HG03159 (cell line): ENCODE results near the gene ITGA6.
A peak's percentile ranks its signal among the peaks of the same experiment; 100 is the strongest.
"Not testable (repeated sequence)": the region's sequence is repeated elsewhere in the genome, so short reads cannot be mapped to it uniquely, and the experiment has no call there.

Source experiments
- ATAC-seq: cut with Tn5 transposase; IDR thresholded peaks from one replicate; pipeline ENCODE4 v1.9.1; 2021; ENCODE audit warnings: mild to moderate bottlenecking, moderate library complexity; ENCODE audit not compliant: unreplicated experiment

The ITGA6 gene

DNA sequence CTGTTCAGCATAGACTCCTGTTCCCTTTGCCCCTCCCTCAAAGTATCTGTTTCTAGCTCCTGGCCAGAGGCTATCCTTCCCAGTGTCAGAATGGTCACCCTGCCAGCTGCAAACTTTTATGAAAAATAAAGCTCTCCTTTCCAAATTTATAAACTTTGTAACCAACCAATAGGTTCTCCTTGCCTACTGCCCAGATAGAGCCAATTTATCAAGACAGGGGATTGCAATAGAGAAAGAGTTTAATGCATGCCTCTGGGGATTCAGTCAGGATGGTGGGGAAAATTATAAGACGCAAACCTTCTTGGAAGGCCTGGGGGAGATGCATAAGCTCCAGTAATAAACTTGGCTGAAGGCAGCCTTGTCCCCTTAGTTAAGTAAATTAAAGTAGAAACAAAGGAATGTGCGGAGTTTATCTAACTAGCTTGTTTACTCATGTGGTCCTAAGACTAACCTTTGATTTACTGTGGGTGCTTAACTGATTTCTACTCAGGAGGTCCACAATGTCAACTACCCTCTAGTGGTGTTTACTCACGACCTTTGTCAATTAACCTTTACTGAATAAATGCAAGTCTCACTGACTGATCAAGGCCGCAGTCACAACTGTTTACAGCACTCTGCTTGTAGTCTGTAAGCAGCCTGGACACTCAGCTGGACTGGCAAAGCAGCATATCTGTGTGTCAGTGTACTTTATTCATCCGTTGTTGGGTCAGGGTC is 85.6 kb downstream of the ITGA6 start:
- no peak for ATAC-seq

DNA sequence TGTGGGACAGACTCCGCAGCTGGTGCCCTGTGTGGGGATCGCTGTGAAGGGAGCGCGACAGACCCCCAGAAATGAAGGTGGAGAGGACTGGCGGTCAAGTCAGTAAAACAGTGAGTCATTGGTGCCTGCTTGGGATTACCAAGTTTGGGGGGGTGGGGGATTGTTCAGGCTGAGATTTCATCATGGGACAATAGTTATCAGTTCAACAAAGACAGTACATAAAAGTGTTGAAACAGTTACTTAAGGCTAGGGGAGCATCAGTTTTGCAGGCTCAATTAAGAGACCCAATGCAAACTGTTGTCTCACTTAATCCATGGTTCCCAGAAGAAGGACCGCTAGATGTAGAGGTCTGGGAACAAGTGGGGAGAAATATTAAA is 86.1 kb downstream of the ITGA6 start:
- no peak for ATAC-seq

GRCh38 chr2:172513935-172514586 is 86.7 kb downstream of the ITGA6 start:
- ATAC-seq = no peak

DNA sequence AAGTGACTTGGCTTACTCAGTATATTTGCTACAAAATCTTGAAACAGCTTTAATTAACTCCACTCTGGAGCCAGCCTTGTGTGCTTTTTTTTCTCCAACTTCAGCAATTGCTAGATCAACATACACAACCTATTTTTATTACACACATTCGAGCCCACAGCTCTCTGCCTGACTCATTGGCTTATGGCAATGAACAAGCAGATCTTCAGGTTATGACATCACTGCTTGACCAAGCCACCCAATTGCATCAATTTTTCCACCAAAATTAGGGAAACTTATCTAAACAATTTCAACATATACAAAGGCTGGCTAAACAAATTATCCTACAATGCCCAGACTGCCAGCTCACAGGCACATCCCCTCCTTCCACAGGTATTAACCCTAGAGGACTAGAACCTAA is 88.9 kb downstream of the ITGA6 start:
- no peak for ATAC-seq

- no peak for ATAC-seq
Measured at GRCh38 chr2:172518995-172519394, 91.6 kb downstream of the ITGA6 start.

DNA sequence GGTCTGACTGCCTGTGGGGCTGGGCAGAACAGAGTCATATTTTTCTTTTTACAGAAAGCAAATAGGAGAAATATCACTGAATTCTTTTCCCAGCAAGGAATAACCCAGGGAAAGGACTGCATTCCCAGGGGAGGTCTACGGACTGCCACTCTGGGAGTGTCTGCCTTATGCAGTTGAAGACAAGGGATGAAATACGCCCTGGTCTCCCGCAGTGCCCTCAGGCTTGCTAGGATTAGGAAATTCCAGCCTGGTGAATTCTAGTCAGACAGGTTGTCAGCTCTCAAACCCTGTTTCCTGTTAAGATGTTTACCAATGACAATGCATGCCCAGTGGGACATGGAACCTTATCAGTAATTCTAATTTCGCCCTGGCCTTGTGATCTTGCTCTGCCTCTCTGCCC is 98.2 kb downstream of the ITGA6 start:
- no peak for ATAC-seq

DNA sequence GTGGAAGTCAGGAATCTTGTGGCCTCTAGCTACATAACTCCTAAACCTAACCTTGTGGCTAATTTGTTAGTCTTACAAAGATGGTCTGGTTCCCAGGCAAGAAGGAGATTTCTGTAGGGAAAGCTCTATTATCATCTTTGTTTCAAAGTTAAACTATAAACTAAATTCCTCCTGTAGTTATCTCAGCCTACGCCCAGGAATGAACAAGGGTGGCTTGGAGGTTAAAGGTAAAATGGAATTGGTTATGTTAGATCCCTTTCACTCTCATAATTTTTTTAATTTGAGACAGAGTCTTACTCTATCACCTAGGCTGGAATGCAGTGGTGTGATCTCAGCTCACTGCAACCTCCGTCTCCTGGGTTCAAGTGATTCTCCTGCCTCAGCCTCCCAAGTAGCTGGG is 103.9 kb downstream of the ITGA6 start:
- no peak for ATAC-seq

GRCh38 chr2:172532461-172532860 is 105.1 kb downstream of the ITGA6 start:
- ATAC-seq = not testable (repeated sequence)

GRCh38 chr2:172533687-172534086 is 106.3 kb downstream of the ITGA6 start:
- no peak for ATAC-seq

DNA sequence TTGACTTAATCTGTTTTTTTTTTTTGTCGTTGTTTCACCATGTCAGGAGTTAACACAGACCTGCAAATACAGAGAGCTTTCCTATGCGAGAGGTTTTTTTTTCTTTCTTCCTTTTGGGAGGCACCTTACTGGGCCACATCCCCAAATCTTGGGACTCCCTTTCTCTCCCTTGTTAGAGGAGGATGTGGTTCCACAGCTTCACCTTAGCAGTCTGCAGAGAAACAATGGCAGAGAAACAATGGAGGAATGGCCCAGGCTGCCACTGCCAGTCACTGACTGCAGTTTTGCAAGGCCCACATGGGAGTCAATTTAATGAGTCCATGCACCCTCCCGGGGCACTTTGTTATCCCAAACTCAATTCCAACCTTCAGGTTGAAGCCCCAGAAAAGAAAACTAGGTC is 107.7 kb downstream of the ITGA6 start:
- no peak for ATAC-seq

- not testable (repeated sequence) for ATAC-seq
Measured at GRCh38 chr2:172537851-172538250, 110.5 kb downstream of the ITGA6 start.

DNA sequence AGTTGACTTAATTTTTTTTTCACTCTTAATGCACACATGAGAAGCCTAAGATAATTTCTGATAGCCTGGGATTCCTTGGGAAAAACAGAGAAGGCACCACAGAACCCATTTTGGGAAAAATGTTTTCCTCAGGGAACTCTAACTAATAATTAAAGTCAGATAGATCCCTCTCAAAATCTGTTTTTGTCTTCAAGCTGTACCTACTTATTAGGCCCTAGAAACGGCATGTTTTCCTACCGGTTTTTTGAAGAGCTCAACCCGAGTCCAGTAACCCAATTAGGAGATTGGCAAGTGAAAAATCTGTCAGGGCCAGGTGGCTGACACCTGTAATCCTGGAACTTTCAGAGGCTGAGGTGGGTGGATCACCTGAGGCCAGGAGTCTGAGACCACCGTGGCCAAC is 112.4 kb downstream of the ITGA6 start:
- no peak for ATAC-seq

- ATAC-seq = no peak
Measured at GRCh38 chr2:172540421-172540820, 113.0 kb downstream of the ITGA6 start.

DNA sequence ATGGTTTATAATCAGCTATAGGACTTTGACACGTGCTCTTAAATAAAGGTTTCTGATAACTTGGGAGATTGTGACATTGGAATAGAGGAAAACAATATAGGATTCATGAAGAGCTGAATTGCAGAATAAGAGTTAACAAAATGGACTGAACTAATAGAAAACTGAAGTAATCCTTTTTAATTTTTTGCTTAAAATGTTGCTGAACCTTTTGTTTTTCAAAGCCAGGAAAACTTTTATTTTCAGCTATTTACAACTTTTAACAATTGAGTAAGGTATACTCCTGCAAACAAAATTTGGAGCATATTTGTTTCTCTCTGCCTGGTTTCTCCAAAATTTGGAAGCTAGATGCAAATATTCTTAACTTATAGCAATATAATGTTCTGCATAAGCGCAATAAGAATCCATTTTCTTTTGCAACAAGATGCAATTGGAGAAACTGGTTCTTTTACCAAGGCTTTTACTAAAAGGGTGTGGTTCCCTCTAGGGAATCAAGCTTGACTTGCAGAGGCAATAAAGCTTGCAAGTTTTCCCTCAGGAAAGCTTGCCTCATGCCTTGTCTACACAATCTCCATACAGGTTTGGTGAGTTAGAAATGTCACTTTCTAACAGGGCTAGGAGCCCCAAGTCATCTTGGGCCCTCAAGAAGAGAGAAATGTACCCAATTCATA is 118.2 kb downstream of the ITGA6 start:
- no peak for ATAC-seq

DNA sequence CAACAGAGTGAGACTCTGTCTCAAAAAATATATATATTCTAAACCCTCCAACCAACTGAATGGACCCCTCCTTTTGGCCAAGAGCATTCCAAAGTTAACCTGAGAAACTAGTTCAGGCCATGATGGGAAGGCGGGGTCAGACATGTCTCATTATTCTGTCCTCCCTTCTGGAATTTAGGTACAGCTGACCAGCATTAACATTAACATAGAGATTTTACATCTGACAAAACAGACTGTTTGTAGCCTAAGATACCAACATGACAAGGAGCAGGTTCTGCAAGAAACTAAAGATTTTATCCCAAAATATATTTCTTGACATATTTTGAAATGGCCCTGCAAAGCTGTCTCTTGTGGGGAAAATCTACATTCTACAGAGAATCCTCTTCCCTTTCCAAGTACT is 121.7 kb downstream of the ITGA6 start:
- no peak for ATAC-seq

DNA sequence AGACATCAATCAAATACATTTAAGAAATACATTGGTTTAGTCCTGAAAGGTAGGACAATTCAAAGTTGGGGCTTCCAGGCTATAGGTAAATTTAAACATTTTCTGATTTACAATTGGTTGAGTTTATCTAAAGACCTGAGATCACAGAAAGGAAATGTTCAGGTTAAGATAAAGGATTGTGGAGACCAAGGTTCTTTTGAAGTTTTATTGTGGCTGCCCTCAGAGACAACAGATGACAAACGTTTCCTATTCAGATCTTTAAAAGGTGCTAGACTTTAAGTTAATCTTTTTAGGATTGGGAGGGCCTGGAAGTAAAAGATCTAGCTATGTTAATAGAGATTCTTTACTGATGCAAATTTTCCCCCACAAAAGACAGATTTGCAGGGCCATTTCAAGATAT is 122.4 kb downstream of the ITGA6 start:
- ATAC-seq = not testable (repeated sequence)

- ATAC-seq = no peak
Measured at GRCh38 chr2:172550419-172550818, 123.0 kb downstream of the ITGA6 start.

GRCh38 chr2:172551271-172551670 is 123.9 kb downstream of the ITGA6 start:
- no peak for ATAC-seq

DNA sequence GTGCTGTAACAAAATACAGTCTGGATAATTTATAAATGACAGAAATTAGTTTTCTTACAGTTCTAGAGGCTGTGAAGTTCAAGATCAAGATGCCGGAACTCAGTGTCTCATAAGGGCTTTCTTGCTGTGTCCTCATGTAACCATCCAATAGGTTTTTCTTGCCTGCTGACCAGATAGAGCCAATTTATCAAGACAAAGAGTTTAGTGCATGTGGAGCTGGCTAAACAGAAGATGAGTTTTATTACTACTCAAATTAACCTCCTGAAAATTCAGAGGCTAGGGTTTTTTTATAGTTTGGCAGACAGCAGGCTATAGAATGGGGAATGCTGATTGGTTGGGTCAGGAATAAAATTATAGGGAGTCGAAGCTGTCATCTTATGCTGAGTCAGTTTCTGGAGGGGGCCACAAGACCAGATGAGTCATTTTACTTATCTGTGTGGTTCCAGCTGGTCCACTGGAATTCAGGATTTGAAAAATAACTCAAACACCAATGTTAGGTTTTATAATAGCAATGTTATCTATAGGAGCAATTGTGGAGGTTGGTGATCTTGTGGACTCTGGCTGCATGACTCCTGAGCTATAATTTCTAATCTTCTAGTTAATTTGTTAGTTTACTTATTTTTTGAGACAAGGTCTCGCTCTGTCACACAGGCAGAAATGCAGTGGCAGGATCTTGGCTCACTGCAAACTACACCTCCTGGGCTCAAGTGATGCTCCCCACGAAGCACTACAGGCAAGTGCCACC is 125.3 kb downstream of the ITGA6 start:
- ATAC-seq = no peak

- ATAC-seq = no peak
Measured at GRCh38 chr2:172554352-172555271, 127.2 kb downstream of the ITGA6 start.

DNA sequence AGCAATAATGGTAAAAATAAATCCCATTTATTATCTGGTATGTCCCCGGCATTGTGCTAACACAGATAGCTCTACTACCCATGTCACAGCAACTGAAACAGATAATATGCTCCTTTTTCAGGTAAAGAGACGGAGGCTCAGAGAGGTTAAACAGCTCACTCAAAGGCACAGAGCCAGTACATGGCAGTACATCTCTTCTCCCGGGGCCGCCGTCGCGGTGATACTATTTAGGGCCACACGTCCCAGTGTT is 127.8 kb downstream of the ITGA6 start:
- ATAC-seq = peak; percentile 22
